ENCODE data around the gene COL1A1.

DNA sequence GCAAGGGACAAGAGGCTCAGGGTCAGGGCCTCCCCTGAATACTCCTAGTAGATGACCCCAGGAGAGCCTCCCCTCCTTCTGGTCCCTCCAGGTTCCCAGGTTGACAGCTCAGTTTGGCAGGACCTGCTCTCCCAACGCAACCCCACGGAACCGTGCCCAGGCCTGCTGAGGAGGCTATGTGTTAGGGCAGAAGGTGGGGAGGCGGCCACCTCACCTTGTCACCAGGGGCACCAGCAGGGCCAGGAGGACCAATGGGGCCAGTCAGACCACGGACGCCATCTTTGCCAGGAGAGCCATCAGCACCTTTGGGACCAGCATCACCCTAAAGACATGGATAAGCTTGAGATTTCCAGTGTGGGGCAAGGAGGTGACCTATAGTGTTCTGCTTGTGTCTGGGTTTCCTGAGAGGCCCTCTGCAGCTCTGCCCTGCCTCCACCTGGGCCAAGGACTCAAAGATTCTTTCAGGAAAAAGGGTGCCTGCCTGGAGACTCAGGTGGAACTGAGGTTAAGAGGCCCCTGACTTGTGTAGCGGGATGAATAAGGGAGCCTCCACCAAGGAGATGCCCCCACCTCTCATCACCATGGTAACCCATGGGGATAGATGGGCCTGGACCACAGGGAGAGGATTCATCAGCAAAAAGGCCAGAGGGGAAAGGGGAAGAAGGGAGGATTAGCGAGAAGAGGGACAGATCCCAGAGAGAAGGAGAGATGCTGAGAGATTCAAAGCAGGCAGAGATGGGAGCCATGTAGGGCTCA is 10.7 kb downstream of the COL1A1 start:
- TF ChIP-seq, protein P1, sequence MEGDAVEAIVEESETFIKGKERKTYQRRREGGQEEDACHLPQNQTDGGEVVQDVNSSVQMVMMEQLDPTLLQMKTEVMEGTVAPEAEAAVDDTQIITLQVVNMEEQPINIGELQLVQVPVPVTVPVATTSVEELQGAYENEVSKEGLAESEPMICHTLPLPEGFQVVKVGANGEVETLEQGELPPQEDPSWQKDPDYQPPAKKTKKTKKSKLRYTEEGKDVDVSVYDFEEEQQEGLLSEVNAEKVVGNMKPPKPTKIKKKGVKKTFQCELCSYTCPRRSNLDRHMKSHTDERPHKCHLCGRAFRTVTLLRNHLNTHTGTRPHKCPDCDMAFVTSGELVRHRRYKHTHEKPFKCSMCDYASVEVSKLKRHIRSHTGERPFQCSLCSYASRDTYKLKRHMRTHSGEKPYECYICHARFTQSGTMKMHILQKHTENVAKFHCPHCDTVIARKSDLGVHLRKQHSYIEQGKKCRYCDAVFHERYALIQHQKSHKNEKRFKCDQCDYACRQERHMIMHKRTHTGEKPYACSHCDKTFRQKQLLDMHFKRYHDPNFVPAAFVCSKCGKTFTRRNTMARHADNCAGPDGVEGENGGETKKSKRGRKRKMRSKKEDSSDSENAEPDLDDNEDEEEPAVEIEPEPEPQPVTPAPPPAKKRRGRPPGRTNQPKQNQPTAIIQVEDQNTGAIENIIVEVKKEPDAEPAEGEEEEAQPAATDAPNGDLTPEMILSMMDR (IDR thresholded peaks at IDR 0.05; ENCODE audit: low read length): no peak
- TF ChIP-seq EZH2 (IDR thresholded peaks at IDR 0.05; ENCODE audit: borderline replicate concordance, low read length): no peak

Measured in OCI-LY1 (cell line).